ENCODE data around the gene SREK1IP1.

Gene SREK1IP1

DNA sequence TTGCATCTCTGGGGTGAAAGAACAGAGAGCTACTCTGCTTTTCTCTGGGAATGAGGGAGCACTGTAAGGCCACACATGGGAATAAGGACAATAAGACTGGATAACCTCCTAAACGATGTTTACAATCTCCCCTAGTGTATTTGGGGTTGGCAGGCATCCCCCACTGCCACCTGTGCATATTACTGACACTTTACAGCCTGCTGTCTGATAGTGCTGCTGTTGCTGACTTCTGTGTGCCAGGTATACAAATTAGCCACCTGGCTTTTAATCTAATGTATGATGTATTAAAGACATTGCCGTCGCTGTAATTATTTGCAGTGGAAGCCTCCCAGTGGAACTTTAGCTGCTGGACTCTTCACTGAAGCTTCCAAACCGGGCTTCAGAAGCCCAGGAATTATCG is 82.6 kb downstream of the SREK1IP1 start:
- DNase-seq (ENCODE audit: low read depth in 2 of 2), result no peak

DNA sequence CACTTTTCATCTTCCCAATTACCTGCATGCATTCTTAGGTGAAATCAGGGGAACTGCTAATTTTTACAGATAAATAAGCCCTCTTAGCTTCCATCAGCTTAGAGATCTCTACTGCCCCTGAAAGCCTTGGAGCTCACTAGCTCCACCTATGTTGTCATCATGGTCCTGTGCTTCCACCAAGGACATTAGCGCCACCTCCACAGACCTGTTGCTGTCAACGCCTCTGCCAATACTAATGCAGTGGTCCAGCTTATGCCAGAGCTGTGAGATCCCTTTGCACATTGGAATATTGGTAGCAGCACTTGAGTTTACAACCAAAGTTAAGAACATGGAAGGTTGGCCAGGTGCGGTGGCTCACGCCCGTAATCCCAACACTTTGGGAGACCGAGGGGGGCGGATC is 85.9 kb downstream of the SREK1IP1 start:
- DNase-seq (ENCODE audit: low read depth in 2 of 2), result no peak

DNA sequence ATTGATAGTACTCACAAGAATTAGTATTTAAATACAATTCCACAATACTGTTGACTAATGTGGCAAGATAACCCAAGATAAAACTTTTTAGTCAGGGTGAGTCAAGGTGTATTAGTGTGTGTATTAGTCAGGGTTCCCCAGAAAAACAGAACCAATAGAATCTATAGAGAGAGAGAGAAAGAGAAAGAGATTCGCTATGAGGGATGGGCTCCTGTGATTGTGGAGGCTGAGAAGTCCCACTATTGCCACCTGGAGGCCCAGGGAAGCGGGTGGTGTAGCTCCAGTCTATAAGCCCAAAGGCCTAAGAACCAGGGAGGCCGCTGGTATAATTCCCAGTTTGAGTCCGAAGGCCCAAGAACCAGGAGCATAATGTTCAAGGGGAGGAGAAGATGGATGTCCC is 88.2 kb downstream of the SREK1IP1 start:
- no peak for DNase-seq (ENCODE audit: low read depth in 2 of 2)

DNA sequence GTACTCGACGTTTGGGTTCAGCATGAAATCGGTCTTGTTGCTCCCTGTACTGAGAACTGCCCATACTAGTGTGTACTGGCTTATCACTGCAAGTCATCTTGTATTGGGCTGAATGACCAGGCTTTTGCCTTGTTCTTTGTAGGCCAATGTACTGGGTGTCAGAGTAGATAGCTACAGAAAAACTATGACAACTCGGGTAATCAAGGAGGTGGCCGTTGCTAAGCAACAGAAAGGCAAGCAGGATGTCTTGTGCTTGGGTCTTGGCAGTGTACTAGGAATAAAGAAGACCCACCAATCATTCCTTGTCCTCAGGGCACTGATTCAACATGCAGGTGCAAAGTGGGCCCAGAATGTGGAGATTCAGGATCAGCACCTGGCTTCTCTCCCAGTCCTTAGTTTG is 90.1 kb downstream of the SREK1IP1 start:
- no peak for DNase-seq (ENCODE audit: low read depth in 2 of 2)

DNA sequence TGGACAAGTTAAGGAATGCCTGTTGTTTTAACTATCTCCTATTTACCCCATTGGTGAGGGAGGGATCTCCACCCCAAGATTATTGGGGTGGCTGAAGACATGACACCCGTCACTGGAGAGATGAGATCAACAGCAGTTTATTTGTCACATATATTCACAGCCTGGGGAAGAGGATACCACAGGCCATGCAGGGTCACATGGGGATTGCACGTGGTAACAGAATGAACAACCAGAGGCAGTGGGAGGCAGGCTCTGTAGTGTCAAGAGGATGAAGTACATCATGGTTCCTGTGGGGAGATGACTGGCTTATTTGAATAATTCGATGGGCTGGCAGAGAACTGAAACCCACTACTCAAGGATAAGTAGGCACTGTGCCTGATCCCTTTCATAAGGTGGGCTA is 96.8 kb downstream of the SREK1IP1 start:
- DNase-seq (ENCODE audit: low read depth in 2 of 2), result no peak

DNA sequence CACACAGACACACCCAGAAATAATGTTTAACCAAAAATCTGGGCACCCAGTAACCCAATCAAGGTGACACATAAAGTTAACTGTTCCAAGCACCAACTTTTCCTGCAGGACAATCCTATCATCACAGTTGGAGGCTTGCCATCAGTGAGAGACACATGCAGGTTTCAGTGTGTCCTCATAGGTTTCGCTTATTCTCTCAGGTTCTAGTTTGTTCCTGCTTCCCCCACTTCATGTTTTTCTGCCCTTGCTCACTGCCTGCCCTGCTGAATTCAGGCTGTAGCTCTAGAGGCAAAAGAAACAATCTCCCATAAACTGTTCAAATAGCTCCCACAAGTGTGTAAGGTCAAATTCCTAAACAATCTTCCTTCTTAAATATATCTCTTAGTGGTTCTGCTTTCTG is 98.2 kb downstream of the SREK1IP1 start:
- no peak for DNase-seq (ENCODE audit: low read depth in 2 of 2)
